IMR-90 (cell line): Measurements from ENCODE around the gene FBXO31. TPM values are rescaled to one million over a fixed set of nuclear protein-coding genes. Genes with fewer than 3 reads are reported as not detected.

ENCODE experiments used
- ATAC-seq: fragments of 200-7000 bp; cut with Tn5 transposase; 2 replicates; pipeline ENCODE4 v1.9.1; 2020; ENCODE audit warnings: low read depth, mild to moderate bottlenecking, moderate library complexity
- BruUV-seq: library from RNA; stranded (reverse); fragments of 400-500 nt; replicated peaks from 2 replicates; lab custom pipeline; 2021; lab: Mats Ljungman, UMichigan
- CTCF ChIA-PET: fragments of 300-600 bp; formaldehyde crosslinking; extraction: SDS; loops from one replicate; lab custom pipeline; 2021; ENCODE audit warnings: antibody characterized with exemption; lab: Yijun Ruan, JAX
- POLR2A ChIA-PET: fragments of 300-600 bp; sonication (Branson Sonifier 250); formaldehyde crosslinking; loops from one replicate; lab custom pipeline; 2022; ENCODE audit warnings: antibody characterized with exemption; ENCODE audit not compliant: unreplicated experiment; lab: Charles Lee
- DNase-seq: peaks from one replicate; pipeline ENCODE4 v3.0.0; 2013
- H2AFZ ChIP-seq: replicated peaks from 2 replicates; pipeline ENCODE3; 2013; ENCODE audit warnings: low read length, mild to moderate bottlenecking; ENCODE audit not compliant: poor library complexity
- H2AK5ac ChIP-seq: 2 replicates; pipeline ENCODE4 v1.6.1; 2013; ENCODE audit warnings: low read depth, low read length, inconsistent platforms
- H2AK9ac ChIP-seq: replicated peaks from 2 replicates; pipeline ENCODE3; 2013; ENCODE audit warnings: mild to moderate bottlenecking, low read depth, low read length, moderate library complexity; ENCODE audit not compliant: poor library complexity
- H2BK120ac ChIP-seq: 2 replicates; pipeline ENCODE4 v1.6.1; 2013; ENCODE audit warnings: low read depth, low read length, inconsistent platforms
- H2BK15ac ChIP-seq: 3 replicates; pipeline ENCODE4 v1.6.1; 2013; ENCODE audit warnings: low read depth, low read length, inconsistent platforms
- H2BK20ac ChIP-seq: 2 replicates; pipeline ENCODE4 v1.6.1; 2013; ENCODE audit warnings: low read depth, mild to moderate bottlenecking, inconsistent platforms, low read length, moderate library complexity
- H2BK5ac ChIP-seq: 2 replicates; pipeline ENCODE4 v1.6.1; 2013; ENCODE audit warnings: mild to moderate bottlenecking, low read depth, low read length, inconsistent platforms; ENCODE audit not compliant: poor library complexity, severe bottlenecking
- H3K14ac ChIP-seq: replicated peaks from 2 replicates; pipeline ENCODE4 v1.6.1; 2013; ENCODE audit warnings: low read depth, low read length, inconsistent platforms
- H3K18ac ChIP-seq: 2 replicates; pipeline ENCODE4 v1.6.1; 2013; ENCODE audit warnings: low read depth, low read length, control low read depth
- H3K23ac ChIP-seq: 2 replicates; pipeline ENCODE4 v1.6.1; 2013; ENCODE audit warnings: low read depth, low read length, inconsistent platforms
- H3K27ac ChIP-seq: 2 replicates; pipeline ENCODE4 v1.5.1; 2013; ENCODE audit warnings: mild to moderate bottlenecking, control low read depth, low read length; ENCODE audit not compliant: insufficient read depth
- H3K27me3 ChIP-seq: 2 replicates; pipeline ENCODE4 v1.6.1; 2013; ENCODE audit warnings: low read length; ENCODE audit not compliant: control insufficient read depth, insufficient read depth
- H3K36me3 ChIP-seq: 2 replicates; pipeline ENCODE4 v1.6.1; 2013; ENCODE audit warnings: low read length, mixed read lengths; ENCODE audit not compliant: control insufficient read depth, insufficient read depth
- H3K4ac ChIP-seq: 2 replicates; pipeline ENCODE4 v1.6.1; 2013; ENCODE audit warnings: low read depth, low read length, inconsistent platforms
- H3K4me1 ChIP-seq: 2 replicates; pipeline ENCODE4 v1.6.1; 2013; ENCODE audit warnings: low read length, mixed read lengths; ENCODE audit not compliant: control insufficient read depth, insufficient read depth
- H3K4me2 ChIP-seq: 2 replicates; pipeline ENCODE4 v1.6.1; 2013; ENCODE audit warnings: low read depth, mild to moderate bottlenecking, control low read depth, low read length, moderate library complexity
- H3K4me3 ChIP-seq: 2 replicates; pipeline ENCODE4 v1.5.1; 2013; ENCODE audit warnings: low read depth, mild to moderate bottlenecking, control low read depth, low read length, moderate library complexity; ENCODE audit not compliant: insufficient read depth
- H3K56ac ChIP-seq: 2 replicates; pipeline ENCODE4 v1.6.1; 2013; ENCODE audit warnings: low read length, inconsistent platforms; ENCODE audit not compliant: insufficient read depth; ENCODE audit errors: extremely low read depth
- H3K79me1 ChIP-seq, 2 experiments: 2 replicates each; pipeline ENCODE4 v1.6.1; 2013; ENCODE audit warnings: low read length in 2 of 2, inconsistent platforms in 1 of 2, low read depth in 1 of 2
- H3K9ac ChIP-seq: 2 replicates; pipeline ENCODE4 v1.6.1; 2013; ENCODE audit warnings: low read depth, low read length, control low read depth
- H3K9me1 ChIP-seq: 2 replicates; pipeline ENCODE4 v1.6.1; 2013; ENCODE audit warnings: low read length, inconsistent platforms; ENCODE audit not compliant: insufficient read depth
- H3K9me3 ChIP-seq: 2 replicates; pipeline ENCODE4 v1.6.1; 2013; ENCODE audit warnings: low read length; ENCODE audit not compliant: control insufficient read depth, insufficient read depth
- H4K20me1 ChIP-seq: 2 replicates; pipeline ENCODE4 v1.6.1; 2013; ENCODE audit warnings: low read length, inconsistent platforms; ENCODE audit not compliant: insufficient read depth
- H4K5ac ChIP-seq: 2 replicates; pipeline ENCODE4 v1.6.1; 2013; ENCODE audit warnings: mild to moderate bottlenecking, low read depth, low read length, control low read depth
- H4K8ac ChIP-seq, 2 experiments: 2 replicates each; pipeline ENCODE4 v1.6.1; 2013; ENCODE audit warnings: low read depth in 2 of 2, low read length in 2 of 2, control low read depth in 1 of 2, inconsistent platforms in 1 of 2
- H4K91ac ChIP-seq: 2 replicates; pipeline ENCODE4 v1.6.1; 2013; ENCODE audit warnings: low read depth, low read length, inconsistent platforms; ENCODE audit not compliant: insufficient read depth
- CHD1 ChIP-seq: IDR thresholded peaks from 2 replicates; pipeline ENCODE4 v1.6.1; 2012; ENCODE audit warnings: low read depth, low read length, improper control_type of control experiment
- MXI1 ChIP-seq: IDR thresholded peaks from 2 replicates; pipeline ENCODE4 v1.6.1; 2012; ENCODE audit warnings: low read depth, mild to moderate bottlenecking, low read length, moderate library complexity, borderline replicate concordance
- NFE2L2 ChIP-seq: fragments of 150-350 bp; IDR thresholded peaks from 2 replicates; pipeline ENCODE4 v1.6.1; 2016; ENCODE audit warnings: low read depth, mild to moderate bottlenecking, low read length
- WGBS, 2 experiments: methylation state at CpG; one replicate each; pipeline versions ENCODE4 v1.1.5 to v1.1.7; 2013; ENCODE audit warnings: missing lambda C conversion rate in 2 of 2; ENCODE audit not compliant: insufficient read length in 1 of 2; ENCODE audit errors: extremely low coverage in 2 of 2; 5-methylcytosine and 5-hydroxymethylcytosine counted together
- dilution Hi-C: fragments of 300-500 bp; cut with HindIII; formaldehyde crosslinking; loops from one replicate; pipeline ENCODE4 v1.14.3; 2018; ENCODE audit warnings: low sequenced_read_pairs; ENCODE audit not compliant: unreplicated experiment
- in situ Hi-C: fragments of 300-500 bp; cut with MboI; formaldehyde crosslinking; loops from 3 replicates; pipeline ENCODE4 v1.14.3; 2019; ENCODE audit warnings: low sequenced_read_pairs, inconsistent platforms, mixed read lengths
- intact Hi-C: fragments of 100-400 bp; cut with micrococcal nuclease; formaldehyde crosslinking; loops from 2 replicates; pipeline ENCODE4 v1.10.0; 2022
- polyA plus RNA-seq, 3 experiments: library from polyadenylated mRNA; depleted of rRNA; stranded (reverse); fragments of >200 nt; gene quantifications; 2 replicates each; pipeline ENCODE4 v1.2.3, GENCODE V29; 2012; ENCODE audit warnings: low replicate concordance in 1 of 3
- total RNA-seq: library from RNA; depleted of rRNA; stranded (reverse); fragments of >200 nt; gene quantifications from 2 replicates; pipeline ENCODE4 v1.2.3, GENCODE V29; 2012
- TF ChIP-seq, protein P1 (sequence below): fragments of 150-350 bp; IDR thresholded peaks from 2 replicates; pipeline ENCODE4 v1.6.1; 2016; ENCODE audit warnings: low read depth, mild to moderate bottlenecking, low read length, moderate library complexity, borderline replicate concordance
- TF ChIP-seq, protein P2 (sequence below): conservative IDR thresholded peaks from 2 replicates; pipeline ENCODE4 v1.5.1; 2012; ENCODE audit warnings: mild to moderate bottlenecking, low read depth, low read length, improper control_type of control experiment
- TF ChIP-seq, protein P3 (sequence below): fragments of 150-350 bp; IDR thresholded peaks from 2 replicates; pipeline ENCODE4 v1.6.1; 2017; ENCODE audit warnings: mild to moderate bottlenecking, antibody characterized with exemption, low read length, low read depth

Gene FBXO31
- total and polyA plus RNA-seq, 2 of the 4 experiments (the other 2 are of a cell fraction) = 10.4 to 16.9 TPM

DNA sequence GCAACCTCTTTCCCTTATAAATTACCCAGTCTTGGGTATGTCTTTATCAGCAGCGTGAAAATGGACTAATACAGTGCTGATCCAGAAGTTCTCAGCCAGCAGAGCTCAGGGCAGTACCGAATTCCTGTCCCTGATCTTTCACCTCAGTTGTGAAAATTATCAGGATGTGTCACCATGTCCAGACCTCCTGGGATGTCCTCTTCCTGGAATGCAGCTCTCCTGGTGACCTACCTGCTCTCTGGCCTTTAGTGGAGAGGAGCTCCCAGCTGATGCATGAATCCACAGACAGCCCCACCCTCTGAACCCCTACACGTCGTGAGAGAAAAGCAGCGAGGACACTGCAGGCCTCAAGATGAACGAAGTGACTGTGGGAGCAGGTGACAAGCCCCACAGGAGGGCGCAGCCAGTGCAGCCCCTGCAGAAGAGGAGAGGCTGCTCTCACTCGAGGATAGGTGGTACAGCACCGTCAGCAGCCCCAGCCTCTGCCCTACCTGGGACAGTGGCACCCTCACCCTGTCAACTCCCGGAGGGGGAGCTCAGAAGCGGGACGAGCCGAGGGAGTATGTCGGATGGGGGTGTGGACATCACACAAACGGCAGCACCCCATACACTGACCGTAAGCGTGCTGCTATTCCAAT lies 44.4 kb downstream of the FBXO31 start:
- Histone ChIP-seq H3K9me1 (peaks cover 3% of the 10 kb centered on the region; the same call in 1 of the 2 replicates), H2BK120ac (no peak overlapping the region), H2BK15ac (no peak overlapping the region), H3K4ac (no peak overlapping the region), H3K79me1 (peaks cover 3 to 38% of the 10 kb centered on the region in 2 experiments; a peak in 3 of 4 replicates), H3K36me3 (peaks cover 36% of the 10 kb centered on the region), H4K5ac (no peak overlapping the region), H3K4me3 (no peak overlapping the region), H4K20me1 (peaks cover 9% of the 10 kb centered on the region; the same call in 1 of the 2 replicates), H3K9me3 (no peaks in the 10 kb centered on the region), H3K9ac (no peak overlapping the region), H2BK5ac (no peak overlapping the region), H2AK5ac (no peak overlapping the region), H3K4me1 (no peaks in the 10 kb centered on the region), H4K8ac (no peak overlapping the region), H3K18ac (no peak overlapping the region), H2AK9ac (no peak overlapping the region), H3K56ac (no peak overlapping the region), H4K91ac (no peak overlapping the region), H3K27me3 (no peaks in the 10 kb centered on the region), H3K14ac (no peak overlapping the region), H3K23ac (no peak overlapping the region), H2BK20ac (no peak overlapping the region), H3K4me2 (no peak overlapping the region), H2AFZ (no peak overlapping the region), H3K27ac (no peak overlapping the region)
- ChIA-PET POLR2A (no interaction called here), CTCF (no interaction called here)
- intact Hi-C loops = no loop called here
- in situ Hi-C loops = no loop called here
- no peak for DNase-seq
- dilution Hi-C loops = no loop called here
- no TSS peak for BruUV-seq
- WGBS, 2 experiments = 93% methylated on average over 5 of the region's 17 CpGs; no CpG with 5 or more reads in 1 of the 2 experiments
- no peak for TF ChIP-seq MXI1
- TF ChIP-seq, protein P1, sequence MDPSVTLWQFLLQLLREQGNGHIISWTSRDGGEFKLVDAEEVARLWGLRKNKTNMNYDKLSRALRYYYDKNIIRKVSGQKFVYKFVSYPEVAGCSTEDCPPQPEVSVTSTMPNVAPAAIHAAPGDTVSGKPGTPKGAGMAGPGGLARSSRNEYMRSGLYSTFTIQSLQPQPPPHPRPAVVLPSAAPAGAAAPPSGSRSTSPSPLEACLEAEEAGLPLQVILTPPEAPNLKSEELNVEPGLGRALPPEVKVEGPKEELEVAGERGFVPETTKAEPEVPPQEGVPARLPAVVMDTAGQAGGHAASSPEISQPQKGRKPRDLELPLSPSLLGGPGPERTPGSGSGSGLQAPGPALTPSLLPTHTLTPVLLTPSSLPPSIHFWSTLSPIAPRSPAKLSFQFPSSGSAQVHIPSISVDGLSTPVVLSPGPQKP = no peak
- TF ChIP-seq CHD1 = no peak
- TF ChIP-seq, protein P2, sequence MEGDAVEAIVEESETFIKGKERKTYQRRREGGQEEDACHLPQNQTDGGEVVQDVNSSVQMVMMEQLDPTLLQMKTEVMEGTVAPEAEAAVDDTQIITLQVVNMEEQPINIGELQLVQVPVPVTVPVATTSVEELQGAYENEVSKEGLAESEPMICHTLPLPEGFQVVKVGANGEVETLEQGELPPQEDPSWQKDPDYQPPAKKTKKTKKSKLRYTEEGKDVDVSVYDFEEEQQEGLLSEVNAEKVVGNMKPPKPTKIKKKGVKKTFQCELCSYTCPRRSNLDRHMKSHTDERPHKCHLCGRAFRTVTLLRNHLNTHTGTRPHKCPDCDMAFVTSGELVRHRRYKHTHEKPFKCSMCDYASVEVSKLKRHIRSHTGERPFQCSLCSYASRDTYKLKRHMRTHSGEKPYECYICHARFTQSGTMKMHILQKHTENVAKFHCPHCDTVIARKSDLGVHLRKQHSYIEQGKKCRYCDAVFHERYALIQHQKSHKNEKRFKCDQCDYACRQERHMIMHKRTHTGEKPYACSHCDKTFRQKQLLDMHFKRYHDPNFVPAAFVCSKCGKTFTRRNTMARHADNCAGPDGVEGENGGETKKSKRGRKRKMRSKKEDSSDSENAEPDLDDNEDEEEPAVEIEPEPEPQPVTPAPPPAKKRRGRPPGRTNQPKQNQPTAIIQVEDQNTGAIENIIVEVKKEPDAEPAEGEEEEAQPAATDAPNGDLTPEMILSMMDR = no peak
- TF ChIP-seq, protein P3, sequence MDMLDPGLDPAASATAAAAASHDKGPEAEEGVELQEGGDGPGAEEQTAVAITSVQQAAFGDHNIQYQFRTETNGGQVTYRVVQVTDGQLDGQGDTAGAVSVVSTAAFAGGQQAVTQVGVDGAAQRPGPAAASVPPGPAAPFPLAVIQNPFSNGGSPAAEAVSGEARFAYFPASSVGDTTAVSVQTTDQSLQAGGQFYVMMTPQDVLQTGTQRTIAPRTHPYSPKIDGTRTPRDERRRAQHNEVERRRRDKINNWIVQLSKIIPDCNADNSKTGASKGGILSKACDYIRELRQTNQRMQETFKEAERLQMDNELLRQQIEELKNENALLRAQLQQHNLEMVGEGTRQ = no peak
- TF ChIP-seq NFE2L2 = no peak
- ATAC-seq = no peak
